HG02981 (cell line): ENCODE data around the gene JAZF1.
"Not testable (repeated sequence)": the region's sequence is repeated elsewhere in the genome, so short reads cannot be mapped to it uniquely, and the experiment has no call there.

Source experiments
- ATAC-seq: cut with Tn5 transposase; IDR thresholded peaks from one replicate; pipeline ENCODE4 v1.9.1; 2021; ENCODE audit warnings: mild to moderate bottlenecking, moderate library complexity; ENCODE audit not compliant: unreplicated experiment

Gene JAZF1

DNA sequence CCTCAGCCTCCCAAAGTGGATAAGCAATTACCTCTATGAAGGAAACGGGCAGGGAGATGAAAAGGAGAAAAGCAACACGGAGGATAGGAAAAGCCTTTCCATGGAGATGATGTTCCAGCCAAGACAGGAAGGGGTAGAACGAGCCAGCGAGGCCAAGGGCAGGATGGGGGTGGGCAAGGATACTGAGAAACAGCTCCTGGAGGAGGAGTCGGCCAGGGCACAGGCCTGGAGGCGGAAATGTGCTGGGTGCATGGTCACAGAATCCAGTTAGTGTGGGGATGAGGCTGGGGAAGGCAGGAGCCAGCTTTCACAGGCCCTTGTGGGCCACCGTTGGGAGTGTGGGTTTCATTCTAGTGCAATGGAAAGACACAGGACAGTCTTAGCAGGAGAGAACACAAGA is 162.6 kb downstream of the JAZF1 start:
- ATAC-seq, result no peak

- no peak for ATAC-seq
These were observed 163.2 kb downstream of the JAZF1 start for GRCh38 chr7:28017372-28017771.

DNA sequence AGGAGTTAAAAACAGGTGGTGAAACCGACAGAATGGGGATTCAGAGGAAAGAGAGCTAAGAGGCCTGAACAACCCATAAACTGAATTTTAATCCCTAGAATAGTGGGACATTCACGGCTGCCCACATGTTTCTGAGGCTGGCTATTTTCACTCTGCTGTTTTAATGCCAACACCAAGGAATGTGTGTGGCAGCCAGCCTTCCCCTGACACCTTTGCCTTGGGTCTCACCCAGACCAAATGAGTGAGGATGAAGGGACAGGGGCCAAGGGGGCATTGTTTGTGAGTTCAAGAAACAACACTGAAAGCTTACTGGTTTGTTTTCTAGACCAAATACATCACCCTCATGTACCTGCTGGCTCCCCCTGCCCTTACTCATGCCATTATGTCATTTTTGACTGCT is 164.3 kb downstream of the JAZF1 start:
- no peak for ATAC-seq

DNA sequence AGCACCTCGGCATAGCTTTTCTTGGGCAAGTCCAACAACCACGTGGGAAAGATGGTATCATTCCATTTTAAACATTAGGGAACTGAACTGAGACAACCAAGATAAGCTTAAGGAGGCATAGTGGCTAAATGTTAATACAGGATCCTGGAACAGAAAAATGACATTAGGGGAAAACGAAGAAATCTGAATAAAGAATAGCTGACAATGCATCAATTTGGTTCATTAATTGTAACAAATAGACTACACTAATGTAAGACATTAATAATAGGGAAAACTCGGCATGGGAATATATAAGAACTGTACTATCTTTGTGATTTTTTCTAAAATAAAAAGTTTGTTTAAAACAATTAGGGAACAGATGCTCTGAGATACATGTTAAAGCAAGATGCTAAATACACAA is 165.4 kb downstream of the JAZF1 start:
- no peak for ATAC-seq

DNA sequence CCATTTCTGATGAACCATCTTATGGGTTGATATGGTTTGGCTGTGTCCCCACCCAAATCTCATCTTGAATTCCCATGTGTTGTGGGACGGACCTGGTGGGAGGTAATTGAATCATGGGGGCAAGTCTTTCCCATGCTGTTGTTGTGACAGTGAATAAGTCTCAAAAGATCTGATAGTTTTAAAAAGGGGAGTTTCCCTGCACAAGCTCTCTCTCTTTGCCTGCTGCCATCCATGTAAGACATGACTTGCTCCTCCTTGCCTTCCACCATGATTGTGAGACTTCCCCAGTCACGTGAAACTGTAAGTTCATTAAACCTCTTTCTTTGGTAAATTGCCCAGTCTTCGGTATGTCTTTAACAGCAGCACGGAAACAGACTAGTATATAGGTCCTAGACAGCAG is 166.3 kb downstream of the JAZF1 start:
- ATAC-seq, result not testable (repeated sequence)

GRCh38 chr7:28013441-28013840 is 167.2 kb downstream of the JAZF1 start:
- no peak for ATAC-seq

DNA sequence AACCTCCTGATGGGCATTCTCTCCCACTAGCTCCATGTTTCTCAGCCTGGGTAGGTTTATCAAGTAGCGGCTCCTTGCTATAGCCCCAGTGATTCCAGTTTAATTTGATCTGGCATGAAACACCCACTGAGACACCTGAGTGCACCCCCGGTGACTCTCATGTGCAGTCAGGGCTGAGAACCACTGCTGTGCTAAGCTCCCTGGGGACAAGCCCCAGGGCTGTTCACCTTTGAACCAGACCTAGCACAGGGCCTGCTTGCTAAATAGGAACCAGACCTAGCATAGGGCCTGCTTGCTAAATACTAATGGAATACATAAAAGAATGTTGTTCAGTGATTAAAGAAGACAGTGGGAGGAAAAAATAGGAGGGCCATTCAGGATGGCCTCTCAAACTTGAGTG is 167.6 kb downstream of the JAZF1 start:
- ATAC-seq, result no peak

- no peak for ATAC-seq
These were observed 171.7 kb downstream of the JAZF1 start for GRCh38 chr7:28008911-28009310.

DNA sequence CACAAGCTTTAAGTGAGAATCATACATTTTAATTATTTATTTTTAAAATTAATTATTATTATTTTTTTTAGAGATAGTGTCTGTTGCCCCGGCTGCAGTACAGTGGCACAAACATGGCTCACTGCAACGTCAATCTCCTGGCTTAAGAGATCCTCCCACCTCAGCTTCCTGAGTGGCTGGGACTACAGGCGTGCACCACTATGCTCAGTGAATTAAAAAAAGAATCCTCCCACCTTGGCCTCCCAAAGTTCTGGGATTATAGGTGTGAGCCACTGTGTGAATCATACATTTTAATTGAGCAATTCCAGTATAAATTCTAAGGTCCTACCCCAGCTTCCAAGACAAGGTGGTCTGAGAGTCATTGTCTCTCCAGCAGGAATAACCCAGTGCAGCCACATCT is 172.4 kb downstream of the JAZF1 start:
- ATAC-seq, result no peak

DNA sequence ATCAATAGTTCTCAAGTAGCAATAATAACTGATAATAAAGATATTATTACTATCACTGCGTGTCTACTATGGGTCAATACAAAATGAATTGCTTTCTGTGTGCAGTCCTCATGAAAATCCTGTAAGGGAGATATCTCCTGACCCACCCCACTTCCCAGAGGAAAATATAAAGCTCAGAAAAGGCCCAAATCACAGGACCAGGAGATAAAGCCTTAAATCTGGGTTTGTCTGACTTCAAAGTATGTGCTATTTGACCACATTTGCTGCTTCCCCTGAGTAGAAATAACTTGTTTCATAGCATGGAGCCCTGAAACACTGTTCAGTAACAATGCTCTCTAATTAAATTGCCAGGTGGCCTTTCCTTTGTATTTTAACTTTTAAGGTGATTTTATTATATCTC is 174.1 kb downstream of the JAZF1 start:
- no peak for ATAC-seq

DNA sequence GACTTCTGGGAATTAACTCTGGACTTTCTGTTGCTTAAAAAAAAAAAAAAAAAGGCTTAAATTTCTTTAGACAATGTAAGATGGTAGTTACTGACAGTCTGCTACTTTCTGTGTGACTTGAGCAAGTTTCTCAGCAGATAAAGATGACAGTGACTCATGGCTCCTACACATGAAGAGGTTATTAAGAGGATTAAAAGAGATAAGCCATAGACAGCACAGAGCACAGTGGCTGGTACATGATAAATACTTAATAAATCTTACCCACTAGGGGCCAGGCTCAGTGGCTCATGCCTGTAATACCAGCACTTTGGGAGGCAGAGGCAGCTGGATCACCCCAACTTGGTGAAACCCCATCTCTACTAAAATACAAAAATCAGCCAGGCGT is 174.8 kb downstream of the JAZF1 start:
- ATAC-seq, result no peak

DNA sequence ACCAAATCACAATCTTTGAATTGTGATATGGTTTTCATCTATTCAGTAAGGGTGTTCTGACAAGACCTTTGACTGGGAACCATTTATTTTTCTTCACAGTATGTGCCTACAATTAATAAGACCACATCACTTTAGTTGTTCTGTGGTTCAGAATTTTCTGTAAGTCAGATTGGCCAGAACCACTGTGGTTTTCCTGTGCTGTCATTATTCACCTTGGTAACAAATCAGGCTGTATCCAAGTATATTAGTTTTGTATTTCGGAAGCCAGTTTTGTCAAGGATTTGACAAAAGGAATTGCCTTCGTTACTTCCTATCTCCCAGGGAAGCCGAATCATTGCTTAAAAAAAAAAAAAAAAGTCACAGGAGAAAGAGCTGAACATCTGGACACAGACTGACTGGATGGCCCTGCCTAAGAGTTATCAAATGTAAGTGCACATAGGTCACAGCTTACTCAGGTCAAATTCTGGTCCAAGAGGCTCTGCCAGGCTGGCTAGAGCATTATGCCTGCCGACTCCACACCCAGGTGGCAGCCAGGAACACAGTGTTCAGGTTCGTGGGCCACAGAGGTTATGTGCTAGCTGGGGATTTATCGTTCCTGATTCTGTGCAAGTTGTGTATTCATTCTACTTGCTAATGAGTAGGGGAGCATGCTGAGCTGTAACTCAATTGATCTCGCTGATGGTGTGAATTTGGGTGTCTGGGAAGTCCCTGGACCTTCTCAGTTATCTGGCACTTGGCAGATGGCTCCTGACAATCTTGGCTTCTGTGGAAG is 175.3 kb downstream of the JAZF1 start:
- no peak for ATAC-seq

DNA sequence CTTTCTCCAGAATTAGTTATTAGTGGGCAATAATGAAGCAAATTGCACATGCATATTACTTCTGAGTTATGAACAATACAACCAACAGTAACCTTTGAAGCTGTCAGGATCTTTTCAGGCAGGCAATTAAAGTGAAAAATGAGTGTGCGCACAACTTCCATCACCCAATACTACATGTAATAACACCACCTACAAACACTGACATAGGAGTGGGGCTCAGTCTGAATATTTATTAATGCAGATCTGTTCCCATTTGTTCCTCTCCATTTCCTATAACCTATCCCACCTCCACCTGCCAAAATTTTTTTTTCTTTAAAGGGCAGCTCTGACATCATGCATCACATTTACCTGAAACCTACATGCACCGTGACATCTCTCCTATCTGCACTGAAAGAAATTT is 177.2 kb downstream of the JAZF1 start:
- no peak for ATAC-seq

DNA sequence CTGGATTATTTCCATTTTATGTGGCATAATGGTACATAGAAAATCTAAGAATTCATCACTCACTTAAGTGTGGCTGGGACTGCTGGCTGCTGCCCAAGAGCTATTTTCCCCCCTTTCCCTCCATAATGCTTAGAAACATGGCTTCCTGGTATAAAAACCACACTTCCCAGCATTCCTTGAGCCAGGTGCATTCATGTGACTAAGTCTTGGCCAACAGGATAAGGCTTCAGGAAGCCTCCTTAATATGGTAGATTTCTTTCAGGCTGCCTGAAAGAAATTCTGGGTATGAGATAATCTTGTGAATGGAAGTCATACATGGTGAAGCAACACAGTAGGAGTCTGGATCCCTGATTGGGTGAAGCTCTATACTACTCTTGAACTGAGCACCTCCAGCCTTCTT is 178.0 kb downstream of the JAZF1 start:
- no peak for ATAC-seq

GRCh38 chr7:28001896-28002295 is 178.7 kb downstream of the JAZF1 start:
- no peak for ATAC-seq

GRCh38 chr7:27999829-28000228 is 180.8 kb downstream of the JAZF1 start:
- ATAC-seq, result no peak

GRCh38 chr7:27998382-27998781 is 182.2 kb downstream of the JAZF1 start:
- ATAC-seq, result no peak

DNA sequence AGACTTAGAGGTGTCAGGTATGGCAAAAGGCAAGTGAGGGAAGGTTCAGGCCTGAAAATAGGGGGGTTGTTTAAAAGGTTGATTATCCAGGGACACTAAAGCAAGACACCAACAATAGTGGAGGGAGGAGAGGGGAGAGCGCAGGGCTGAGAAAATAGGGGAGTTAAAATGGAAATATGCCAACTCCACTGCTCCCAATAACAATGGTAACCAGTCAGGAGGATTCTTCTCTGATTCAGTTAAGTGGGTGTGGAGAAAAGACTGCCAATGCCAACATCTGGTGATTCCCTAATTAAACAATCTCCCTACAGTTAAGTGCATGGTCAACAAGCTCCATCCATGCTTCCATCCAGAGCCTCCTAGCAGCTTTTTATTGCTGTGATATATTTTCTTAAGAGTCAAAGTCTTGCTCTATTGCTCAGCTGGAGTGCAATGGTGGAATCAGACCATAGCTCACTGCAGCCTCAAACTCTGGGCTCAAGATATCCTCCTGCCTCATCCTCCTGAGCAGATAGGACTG is 183.3 kb downstream of the JAZF1 start:
- no peak for ATAC-seq

GRCh38 chr7:27996141-27996540 is 184.5 kb downstream of the JAZF1 start:
- no peak for ATAC-seq

DNA sequence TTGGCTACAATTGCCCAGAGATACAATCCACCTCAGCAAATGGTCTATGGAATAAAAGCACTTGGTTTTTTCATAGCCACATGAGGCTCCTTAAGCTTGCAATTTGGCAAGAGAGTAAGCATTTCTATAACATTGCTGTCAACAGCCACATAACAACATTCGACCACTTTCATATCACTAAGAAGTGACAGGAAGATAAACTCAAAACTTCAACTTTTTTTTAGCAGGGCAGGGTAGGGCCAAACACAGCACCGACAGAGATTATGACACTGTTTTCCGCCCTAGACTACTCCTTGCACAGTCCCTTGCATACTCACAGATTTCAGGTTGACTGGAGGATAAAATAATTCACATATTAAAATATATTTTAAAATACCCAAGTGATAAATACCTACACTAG is 185.4 kb downstream of the JAZF1 start:
- no peak for ATAC-seq

DNA sequence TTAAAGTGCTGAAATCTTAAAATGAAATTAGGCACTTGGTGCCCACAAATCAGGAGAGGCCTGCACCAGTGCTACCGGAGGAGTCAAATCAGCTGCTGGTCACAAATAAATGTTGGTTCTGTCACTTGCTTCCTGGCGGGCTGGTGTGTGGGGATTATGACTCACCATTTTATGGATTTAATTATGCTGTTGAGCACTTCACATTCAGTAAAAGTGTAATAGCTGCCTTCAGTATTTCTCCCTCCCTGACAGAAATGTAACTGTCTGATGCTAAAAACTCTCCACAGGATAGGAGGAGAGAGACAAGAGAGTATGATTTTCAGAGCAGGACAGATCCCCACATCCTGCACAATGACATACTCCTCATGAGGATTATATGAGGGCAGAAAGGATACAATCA is 186.0 kb downstream of the JAZF1 start:
- ATAC-seq, result no peak

DNA sequence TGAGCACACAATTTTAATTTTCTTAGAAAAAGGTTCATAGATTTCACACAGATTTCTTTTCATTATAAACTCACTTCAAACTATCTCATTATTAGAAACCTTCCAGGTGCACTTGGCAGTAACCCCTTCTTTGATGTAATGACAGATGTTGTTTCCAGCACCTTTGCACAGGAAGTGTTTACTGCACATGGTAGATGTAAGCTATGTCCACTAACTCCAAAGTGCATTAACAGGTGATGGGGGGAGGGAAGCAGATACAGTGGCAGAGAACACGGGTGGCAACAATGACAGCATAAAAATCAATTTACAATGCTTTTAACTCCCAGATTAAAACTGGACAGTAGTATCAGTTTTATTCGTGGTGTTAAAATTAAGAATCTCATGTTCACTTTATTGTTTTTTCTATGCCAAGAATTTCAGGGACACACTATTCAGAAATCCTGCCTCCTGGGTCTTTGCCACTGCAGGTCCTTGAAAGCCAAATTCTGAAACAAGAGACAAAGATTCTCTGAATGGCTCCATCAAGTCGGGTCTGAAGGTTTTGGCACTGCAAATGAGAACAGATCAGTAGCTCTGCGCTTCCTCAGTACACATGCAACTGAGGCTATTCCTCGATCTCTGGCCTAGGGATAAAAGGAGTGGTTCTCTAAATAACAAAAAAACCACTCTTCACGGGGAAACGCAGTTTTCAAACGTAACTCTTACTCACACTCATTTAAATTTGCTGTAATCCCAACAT is 187.7 kb downstream of the JAZF1 start:
- no peak for ATAC-seq
